Right ventricle myocardium superior (tissue), 1 donor: ENCODE data around the gene ZNF598. TPM values are rescaled to one million over a fixed set of nuclear protein-coding genes. Genes with fewer than 3 reads are reported as not detected.
"Not testable (repeated sequence)": the region's sequence is repeated elsewhere in the genome, so short reads cannot be mapped to it uniquely, and the experiment has no call there.

Source experiments
- ATAC-seq: fragments of 200-7000 bp; cut with Tn5 transposase; one replicate; pipeline ENCODE4 v1.9.1; 2020; ENCODE audit warnings: mild to moderate bottlenecking; ENCODE audit not compliant: poor library complexity
- DNase-seq: peaks from one replicate; pipeline ENCODE4 v3.0.0-alpha.2; 2020
- intact Hi-C: fragments of 100-400 bp; cut with DNase I; formaldehyde crosslinking; loops from one replicate; pipeline ENCODE4 v1.11.2; 2022
- total RNA-seq: library from RNA; stranded (reverse); fragmentation: NEBNext Ultra II Directional; extraction: Animal tissue kit (Norgen Biotek cat#: 25700); gene quantifications from one replicate; pipeline ENCODE4 v1.2.1, GENCODE V29; 2021
- donor health status: DM: no; HTN: yes; CAD: no; lungs with severe emphysema.

Gene ZNF598
- total RNA-seq, 1 donor from 2014 or later: 17.2 TPM

GRCh38 chr16:1971796-1972489 lies 37.7 kb downstream of the ZNF598 start, which contains the start of gene TBL3:
Gene TBL3 (plus strand): TSS chr16:1972053. CDS start chr16:1972165, 112 bp downstream.
- intact Hi-C loops: no loop called here
- DNase-seq (peak; percentile 97), ATAC-seq (peak; percentile 98)

DNA sequence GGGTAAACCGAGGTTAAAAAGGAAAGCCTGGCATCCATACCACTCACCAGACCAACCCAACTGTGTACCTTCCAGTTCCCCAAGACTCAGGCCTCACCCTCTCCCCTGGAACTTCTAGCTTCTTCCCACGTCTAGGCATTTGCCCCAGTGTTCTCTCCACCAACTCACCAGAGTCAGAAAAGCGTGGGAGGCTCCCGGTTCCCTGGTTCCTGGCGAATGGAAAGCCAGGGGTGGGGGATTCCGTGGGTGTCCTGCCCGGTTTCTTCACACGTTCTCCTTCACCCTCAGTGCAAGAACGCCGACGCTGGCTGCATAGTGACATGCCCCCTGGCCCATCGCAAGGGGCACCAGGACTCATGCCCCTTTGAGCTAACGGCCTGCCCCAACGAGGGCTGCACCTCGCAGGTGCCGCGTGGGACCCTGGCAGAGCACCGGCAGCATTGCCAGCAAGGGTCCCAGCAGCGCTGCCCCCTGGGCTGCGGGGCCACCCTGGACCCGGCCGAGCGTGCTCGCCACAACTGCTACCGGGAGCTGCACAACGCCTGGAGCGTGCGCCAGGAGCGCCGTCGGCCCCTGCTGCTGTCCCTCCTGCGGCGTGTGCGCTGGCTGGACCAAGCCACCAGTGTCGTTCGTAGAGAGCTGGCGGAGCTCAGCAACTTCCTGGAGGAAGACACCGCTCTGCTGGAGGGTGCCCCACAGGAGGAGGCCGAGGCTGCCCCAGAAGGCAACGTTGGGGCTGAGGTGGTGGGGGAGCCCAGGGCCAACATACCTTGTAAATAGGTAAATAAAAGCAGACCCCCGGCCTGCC lies 41.3 kb downstream of the ZNF598 start:
- intact Hi-C loops: no loop called here
- no peak for DNase-seq
- ATAC-seq: no peak

GRCh38 chr16:1966460-1966859 lies 43.2 kb downstream of the ZNF598 start, which contains the start of gene RNF151:
Gene RNF151 (plus strand): TSS chr16:1966856. CDS start chr16:1966882, 26 bp downstream.
- intact Hi-C loops: no loop called here
- no peak for DNase-seq
- ATAC-seq: no peak

DNA sequence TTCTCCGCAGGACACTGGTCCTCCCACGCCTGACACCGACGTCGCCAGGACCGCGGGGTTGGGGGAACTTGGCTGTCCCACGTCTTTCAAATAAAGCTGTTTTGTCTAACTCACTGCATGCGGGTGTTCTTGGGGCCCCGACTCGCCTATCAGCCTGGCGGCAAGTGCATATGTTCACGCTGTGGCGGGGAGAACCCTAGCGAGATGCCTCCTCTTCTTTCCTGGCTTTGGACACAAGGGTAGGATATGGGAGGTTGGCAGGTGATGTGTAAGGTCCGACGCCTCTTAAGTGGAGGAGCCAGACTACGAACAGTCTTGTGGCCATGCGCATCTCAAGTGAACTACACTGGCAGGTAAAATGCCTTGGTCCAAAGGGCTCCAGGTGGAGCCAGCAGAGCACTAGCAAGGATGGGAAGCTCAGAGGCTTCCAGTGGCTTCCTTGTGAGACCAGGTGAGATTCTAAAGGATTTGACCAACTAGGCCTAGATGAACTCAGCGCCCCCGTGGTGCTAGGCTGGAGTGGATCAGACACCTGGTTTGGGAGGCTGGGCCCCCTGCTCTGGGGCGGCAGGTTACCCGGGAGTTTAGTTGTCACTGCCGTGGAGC lies 44.1 kb downstream of the ZNF598 start:
- intact Hi-C loops: no loop called here
- no peak for ATAC-seq
- no peak for DNase-seq

- ATAC-seq (peak; percentile 97), DNase-seq (peak; percentile 100)
- intact Hi-C loops: no loop called here
Measured at GRCh38 chr16:1964506-1965395, 44.9 kb downstream of the ZNF598 start, which contains the start of gene RPS2. Gene RPS2 (minus strand): TSS chr16:1964826. CDS start chr16:1964625, 201 bp downstream.

DNA sequence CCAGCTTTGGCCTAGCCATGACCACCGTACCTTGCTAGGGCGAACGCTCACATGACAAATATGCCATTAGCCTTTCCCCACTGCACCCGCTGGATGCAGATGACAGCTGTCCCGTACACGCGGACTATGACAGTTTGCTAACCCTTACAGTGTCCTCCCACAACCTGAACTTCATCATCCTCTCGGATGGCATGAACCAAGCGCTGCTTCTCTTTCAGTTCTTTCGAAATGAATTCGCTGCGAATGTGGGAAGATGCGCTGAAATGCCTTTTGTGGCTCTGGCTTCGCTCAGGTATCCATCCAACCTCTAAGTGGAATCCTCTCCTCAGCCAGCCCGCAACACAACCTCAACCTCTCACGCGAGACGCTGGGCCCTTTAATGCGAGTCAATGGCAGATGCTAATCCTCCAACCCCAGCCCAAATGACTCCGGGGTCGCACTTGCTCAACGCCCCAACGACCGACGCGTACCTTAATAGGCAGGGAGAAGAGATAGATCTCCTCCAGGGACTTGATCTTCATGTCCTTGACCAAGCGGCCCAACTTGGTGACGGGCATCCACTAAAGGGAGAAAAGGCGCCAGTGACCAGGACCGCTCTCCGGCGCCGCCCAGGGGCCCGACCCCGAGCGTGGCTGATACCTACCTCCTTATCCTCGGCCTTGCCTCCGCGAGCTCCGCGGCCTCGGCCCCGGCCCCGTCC lies 45.7 kb downstream of the ZNF598 start:
- DNase-seq: no peak
- ATAC-seq: peak; percentile 13
- intact Hi-C loops: no loop called here

- DNase-seq, intact Hi-C loops, ATAC-seq: not testable (repeated sequence)
Measured at GRCh38 chr16:1962161-1963153, 47.2 kb downstream of the ZNF598 start.

DNA sequence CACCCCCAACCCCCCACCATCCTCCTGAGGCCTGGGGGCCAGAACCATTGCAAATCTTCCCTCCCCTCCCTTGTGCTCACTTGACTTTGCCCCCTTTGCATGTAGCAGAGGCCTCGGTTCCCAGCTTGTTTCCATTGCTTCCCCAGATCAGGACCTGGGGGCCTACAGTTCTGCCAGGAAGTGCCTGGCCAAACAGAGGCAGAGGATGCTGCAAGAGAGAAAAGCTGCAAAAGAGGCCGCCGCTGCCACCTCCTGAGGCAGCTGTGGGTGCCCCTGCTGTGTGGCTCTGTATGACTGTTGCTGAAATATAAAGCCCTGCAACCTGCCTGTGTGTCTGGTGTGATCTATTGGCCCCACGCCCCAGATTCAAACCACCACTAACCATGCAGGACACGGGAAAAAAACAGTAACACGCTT lies 48.0 kb downstream of the ZNF598 start:
- DNase-seq (no peak), ATAC-seq (no peak)
- intact Hi-C loops: no loop called here

DNA sequence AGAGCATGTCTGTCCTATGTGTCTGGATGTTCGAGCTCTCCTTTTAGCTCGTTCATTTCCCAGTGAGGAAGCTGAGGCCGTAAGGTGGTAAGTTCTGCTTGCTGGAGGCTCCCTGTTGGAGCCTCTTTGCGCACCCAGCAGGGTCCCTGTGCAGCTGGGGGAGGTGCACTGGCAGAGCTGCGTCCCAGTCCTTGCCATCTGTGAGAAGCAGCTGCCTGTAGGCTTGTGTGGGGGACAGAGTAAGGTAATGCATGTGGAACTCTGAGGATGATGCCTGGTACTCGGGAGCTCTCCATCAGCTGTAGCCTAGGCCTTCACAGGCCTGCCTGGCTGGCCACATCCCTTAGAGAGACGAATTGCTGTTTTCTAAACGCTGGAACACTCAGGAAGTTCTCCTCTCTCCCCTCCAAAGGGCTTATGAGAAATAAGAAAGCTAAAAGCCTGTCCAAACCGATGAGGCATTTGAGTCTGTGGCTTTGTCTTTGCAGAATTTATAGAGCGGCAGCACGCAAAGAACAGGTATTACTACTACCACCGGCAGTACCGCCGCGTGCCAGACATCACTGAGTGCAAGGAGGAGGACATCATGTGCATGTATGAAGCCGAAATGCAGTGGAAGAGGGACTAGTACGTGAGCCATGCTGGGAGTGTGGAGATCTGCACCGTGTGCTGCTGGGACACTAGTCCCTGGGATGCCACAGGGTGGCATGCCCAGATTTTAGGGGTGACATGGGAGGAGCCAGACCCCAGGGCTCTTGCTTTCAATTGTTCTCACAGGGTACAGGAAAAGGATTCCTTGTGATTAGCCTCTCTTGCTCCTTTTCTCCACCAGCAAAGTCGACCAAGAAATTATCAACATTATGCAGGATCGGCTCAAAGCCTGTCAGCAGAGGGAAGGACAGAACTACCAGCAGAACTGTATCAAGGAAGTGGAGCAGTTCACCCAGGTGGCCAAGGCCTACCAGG lies 48.7 kb downstream of the ZNF598 start:
- ATAC-seq (no peak), DNase-seq (no peak)
- intact Hi-C loops: no loop called here

- ATAC-seq (peak; percentile 93), DNase-seq (peak; percentile 97)
- intact Hi-C loops: no loop called here
Measured at GRCh38 chr16:1959269-1960039, 50.2 kb downstream of the ZNF598 start, which contains the start of gene NDUFB10. Gene NDUFB10 (plus strand): TSS chr16:1959538. CDS start chr16:1959625, 87 bp downstream.

- DNase-seq (peak; percentile 54), ATAC-seq (no peak)
- intact Hi-C loops: no loop called here
Measured at GRCh38 chr16:1958715-1959268, 50.8 kb downstream of the ZNF598 start.

- ATAC-seq, intact Hi-C loops: not testable (repeated sequence)
- DNase-seq: peak; percentile 39
Measured at GRCh38 chr16:1958143-1958491, 51.5 kb downstream of the ZNF598 start.

- ATAC-seq, DNase-seq, intact Hi-C loops: not testable (repeated sequence)
Measured at GRCh38 chr16:1957434-1958142, 52.0 kb downstream of the ZNF598 start.

DNA sequence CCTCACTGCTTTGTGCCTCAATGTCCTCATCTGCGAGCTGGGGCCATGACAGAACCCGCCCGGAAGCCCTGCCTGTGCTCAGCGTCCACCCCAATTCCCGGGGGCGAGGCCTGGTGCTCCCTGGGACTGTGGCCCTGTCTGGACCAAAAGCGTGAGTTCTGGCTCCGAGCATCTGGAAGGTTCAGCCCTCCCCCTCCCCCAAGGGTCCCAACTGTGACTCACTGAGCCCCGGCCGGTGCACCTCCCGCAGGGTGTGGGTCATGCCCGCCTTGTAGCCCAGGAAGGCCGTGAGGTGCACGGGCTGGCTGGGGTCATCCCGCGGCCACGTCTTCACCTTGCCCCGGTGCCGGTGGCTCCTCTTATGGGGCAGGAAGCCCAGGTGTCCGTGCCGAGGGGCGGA lies 55.9 kb downstream of the ZNF598 start:
- ATAC-seq (peak; percentile 7), DNase-seq (peak; percentile 44)
- intact Hi-C loops: no loop called here
